GM23248 (cell line): Measurements from ENCODE around the gene WSB1.

ENCODE experiments used
- EZH2 ChIP-seq: fragments of 200-600 bp; sonication (generic); IDR thresholded peaks from 2 replicates; pipeline ENCODE4 v1.6.1; 2018; ENCODE audit warnings: antibody characterized with exemption, mild to moderate bottlenecking; ENCODE audit not compliant: insufficient read depth, poor library complexity, severe bottlenecking
- EZH2phosphoT487 ChIP-seq: fragments of 200-600 bp; sonication (generic); IDR thresholded peaks from 2 replicates; pipeline ENCODE4 v1.6.1; 2018; ENCODE audit warnings: antibody characterized with exemption, moderate library complexity, mild to moderate bottlenecking, low read depth; ENCODE audit not compliant: insufficient read depth

DNA sequence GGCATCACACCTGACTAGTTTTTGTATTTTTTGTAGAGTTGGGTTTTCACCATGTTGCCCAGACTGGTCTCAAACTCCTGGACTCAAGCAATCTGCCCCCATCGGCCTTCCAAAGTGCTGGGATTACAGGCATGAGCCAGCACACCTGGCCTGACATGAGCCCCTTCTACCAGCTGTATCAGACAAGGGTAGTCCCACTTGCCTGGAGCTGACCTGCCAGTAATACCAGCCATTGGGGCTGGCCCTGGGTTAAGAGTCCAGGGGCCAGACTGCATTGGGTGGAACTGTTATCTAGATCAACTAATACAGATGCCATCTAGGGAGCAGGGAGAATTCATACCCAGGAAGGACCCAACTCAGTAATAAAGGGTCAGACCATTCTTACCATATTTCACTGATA is 28.1 kb downstream of the WSB1 start:
- TF ChIP-seq EZH2phosphoT487, result no peak
- no peak for TF ChIP-seq EZH2
